NCI-H1092 (cell line): Measurements from ENCODE around the gene IMPG2.
"Not testable (repeated sequence)": the region's sequence is repeated elsewhere in the genome, so short reads cannot be mapped to it uniquely, and the experiment has no call there.

Experiments
- DNase-seq: peaks from one replicate; lab custom pipeline; 2025; lab: John Stamatoyannopoulos, UW

IMPG2 gene

DNA sequence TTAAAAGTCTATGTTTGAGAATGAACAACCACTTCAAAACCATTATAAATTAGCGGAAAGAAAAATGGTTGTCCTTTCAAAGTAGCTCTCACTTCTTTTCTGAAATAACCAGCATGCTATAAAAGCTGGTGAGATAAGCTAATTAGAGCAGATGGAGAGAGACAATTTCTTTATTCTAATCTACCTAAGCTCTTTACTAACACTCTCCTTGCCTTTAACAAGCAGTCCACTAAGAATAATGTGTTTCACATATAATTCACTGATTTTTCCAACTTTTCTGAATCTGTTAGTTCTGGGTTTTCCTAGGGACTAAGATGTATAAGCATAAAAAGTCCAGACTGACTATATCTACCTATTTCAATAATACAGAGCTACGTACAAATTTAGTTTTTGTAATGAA lies at the start of gene IMPG2:
Gene IMPG2 (minus strand): TSS at position 101 of the 400 bp plus-strand sequence. CDS start 203 bp downstream, outside the sequence.
- no peak for DNase-seq

GRCh38 chr3:101362406-101362805 lies 42.0 kb upstream of the IMPG2 start:
- no peak for DNase-seq

GRCh38 chr3:101351829-101352228 lies 31.5 kb upstream of the IMPG2 start:
- no peak for DNase-seq

GRCh38 chr3:101340591-101340990 lies 20.2 kb upstream of the IMPG2 start:
- DNase-seq, result no peak

GRCh38 chr3:101333883-101334282 lies 13.5 kb upstream of the IMPG2 start:
- DNase-seq, result no peak

- DNase-seq, result no peak
These were observed 8.8 kb upstream of the IMPG2 start for GRCh38 chr3:101329016-101329673.

DNA sequence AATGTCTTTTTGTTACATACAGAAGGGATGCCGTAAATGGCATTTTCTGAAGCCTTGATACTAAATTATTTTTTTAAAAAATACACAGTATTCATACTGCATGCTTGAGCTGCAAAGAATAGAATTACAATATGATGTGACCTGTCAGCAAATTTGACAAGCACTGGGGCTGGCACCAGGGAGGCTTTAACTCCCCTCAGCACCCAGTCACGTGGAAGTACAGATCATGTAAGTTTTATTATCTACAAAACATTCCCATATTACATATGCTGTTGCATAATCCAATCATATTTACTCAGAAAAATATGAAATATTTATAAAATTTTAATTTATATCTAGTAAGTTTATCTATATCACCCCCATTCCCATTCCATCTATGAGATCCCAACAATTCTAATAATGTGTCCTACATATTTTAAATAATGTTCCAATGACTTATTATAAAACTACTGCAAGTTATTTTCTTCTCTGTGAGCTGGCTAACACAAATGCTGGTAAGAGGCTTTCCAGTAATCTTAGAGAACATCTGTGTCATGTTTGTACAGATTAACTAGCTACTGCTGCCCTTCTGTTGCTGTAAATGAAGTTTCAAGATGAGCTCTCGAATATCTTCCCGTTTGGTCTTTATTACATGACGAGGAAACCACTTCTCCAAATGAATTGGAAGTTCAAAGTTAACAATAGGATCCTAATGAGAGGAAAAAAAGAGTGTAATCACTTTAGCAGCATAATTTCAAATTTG lies 5.2 kb upstream of the IMPG2 start:
- no peak for DNase-seq

DNA sequence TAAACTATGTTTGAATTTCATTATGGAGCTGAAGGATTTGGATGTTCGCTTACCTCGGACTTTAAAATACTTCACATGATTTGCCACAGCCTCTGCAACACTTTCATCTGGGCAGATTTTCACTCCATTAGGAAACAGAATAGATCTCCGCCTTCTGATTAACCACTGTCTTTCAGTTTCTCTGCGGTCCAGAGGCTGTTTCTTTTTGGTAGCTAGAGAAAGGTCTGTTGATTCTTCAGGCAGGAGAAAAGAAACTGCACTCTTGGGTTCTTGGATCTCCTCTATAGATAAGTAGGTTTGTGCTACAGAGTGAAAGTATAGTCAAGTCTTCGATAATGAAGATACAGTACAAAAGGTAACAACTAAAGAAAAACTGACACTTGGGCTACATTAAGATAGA lies 844 bp downstream of the IMPG2 start:
- no peak for DNase-seq

DNA sequence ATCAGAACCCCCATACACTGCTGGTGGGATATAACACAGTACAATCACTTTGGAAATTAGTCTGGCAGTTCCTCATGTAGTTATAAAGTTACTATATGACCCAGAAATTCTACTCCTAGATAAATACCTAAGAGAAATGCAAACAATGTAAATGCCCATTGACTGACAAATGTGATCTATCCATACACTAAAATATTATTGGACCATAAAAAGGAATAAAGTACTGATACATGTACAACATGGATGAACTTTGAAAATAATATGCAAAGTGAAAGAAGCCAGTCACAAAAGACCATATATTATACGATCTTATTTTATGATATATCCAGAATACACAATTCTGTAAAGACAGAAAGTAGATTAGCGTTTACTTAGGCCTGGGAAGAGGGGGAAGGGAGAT lies 7.8 kb downstream of the IMPG2 start:
- DNase-seq, result no peak

- no peak for DNase-seq
These were observed 8.7 kb downstream of the IMPG2 start for GRCh38 chr3:101311676-101312075.

GRCh38 chr3:101310978-101311375 lies 9.4 kb downstream of the IMPG2 start:
- no peak for DNase-seq

- not testable (repeated sequence) for DNase-seq
These were observed 12.1 kb downstream of the IMPG2 start for GRCh38 chr3:101308147-101308772.

- DNase-seq, result no peak
These were observed 16.5 kb downstream of the IMPG2 start for GRCh38 chr3:101303836-101304235.

GRCh38 chr3:101303089-101303731 lies 17.2 kb downstream of the IMPG2 start:
- DNase-seq, result no peak

DNA sequence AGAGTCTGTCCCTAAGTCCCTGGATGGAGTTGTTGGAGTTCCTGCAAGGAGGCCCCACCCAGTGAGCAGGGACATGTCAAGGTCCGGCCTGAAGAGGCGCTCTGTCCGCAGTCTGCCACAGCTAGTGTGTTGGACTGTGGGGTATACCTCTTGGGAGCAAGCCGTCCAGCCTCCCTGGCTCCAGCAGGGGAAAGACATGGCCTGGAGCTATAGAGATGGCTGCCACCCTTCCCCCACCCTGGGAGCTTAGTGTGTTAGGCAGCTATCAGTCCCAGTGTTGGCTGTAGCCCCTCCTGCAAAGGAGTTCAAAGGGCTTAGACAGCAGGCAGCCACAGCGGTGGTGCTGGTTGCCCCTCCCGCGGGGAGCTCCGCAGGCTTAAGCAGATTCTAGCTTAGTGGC lies 20.3 kb downstream of the IMPG2 start:
- no peak for DNase-seq

- no peak for DNase-seq
These were observed 28.3 kb downstream of the IMPG2 start for GRCh38 chr3:101292027-101292426.

DNA sequence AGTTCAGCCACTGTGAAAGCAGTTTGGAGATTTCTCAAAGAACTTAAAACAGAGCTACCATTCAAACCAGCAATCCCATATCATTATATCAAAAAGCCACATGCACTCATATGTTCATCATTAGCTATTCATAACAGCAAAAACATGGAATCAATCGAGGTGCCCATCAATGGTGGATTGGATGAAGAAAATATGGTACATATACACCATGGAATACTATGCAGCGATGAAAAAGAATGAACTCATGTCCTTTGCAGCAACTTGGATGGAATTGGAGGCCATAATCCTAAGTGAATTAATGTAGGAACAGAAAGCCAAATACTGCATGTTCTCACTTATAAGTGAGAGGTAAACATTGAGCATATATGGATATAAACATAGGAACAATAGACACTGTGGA lies 32.1 kb downstream of the IMPG2 start:
- no peak for DNase-seq

GRCh38 chr3:101284757-101285156 lies 35.6 kb downstream of the IMPG2 start:
- DNase-seq, result no peak

DNA sequence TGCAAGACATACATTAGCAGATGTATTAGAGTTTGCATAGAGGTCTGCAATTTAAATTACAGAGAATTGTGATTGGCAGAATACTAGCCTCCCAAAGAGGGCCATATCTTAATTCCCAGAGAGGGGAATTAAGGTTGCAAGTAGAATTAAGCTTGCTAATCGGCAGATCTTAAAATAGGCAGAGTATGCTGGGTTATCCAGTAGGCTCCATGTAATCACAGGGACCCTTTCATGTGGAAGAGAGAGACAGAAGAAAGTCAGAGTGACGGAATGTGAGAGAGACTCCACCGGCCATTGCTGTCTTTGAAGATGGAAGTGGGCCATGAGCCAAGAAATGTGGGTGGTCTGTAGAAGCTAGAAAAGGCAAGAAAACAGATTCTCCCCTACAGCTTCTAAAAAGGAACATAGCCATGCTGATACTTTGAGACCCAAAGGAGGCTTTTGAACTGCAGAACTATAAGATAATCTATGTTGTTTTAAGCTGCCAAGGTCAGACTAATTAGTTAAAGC lies 38.8 kb downstream of the IMPG2 start:
- DNase-seq, result no peak

DNA sequence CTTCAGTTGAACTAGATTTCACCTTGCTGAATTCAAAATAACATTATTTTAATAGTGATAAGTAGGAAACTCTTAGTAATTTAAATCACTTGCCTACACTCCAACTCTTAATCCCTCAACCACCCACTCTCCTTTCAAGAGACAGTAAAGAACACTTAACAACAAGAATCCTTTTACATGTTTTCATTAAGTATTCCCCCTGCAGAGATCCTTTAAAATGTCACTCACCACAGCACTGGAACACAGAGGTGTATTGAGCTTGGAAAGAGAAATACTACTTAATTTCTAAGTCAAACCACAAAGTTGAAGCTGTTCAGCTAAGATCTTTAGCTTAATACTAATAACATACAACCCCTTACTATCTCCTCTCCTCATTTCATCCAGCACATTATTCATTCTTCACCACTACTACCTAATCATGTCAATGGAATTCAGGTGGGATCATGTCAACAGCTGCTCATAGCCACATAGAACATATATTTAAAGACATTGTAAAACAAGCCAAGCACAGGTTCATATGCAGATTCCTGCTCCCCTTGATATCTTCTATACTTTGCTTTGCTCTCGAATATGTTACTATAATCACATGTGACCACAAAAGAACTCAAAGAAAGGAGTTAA lies 40.5 kb downstream of the IMPG2 start:
- no peak for DNase-seq

DNA sequence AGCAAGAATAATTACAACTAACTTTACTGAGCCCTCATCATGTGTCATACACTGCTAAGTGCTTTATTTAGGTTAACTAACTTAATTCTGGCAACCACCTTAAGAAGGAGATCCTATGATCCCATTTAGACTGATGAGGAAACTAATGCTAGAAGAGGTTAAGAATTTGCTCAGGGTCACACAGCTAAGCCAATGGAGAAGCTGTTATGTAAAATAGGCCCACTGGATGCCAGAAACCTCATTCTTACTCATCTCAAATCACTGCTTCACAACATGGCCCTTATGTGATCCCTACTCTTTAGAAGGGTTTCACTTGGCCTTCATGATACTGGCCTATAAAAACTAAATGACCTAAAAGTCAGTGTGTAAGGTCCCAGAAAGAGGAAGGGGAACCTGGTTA lies 41.2 kb downstream of the IMPG2 start:
- DNase-seq, result no peak

GRCh38 chr3:101278727-101279126 lies 41.6 kb downstream of the IMPG2 start:
- no peak for DNase-seq
